ENCODE results near the gene RSRC1. TPM values are rescaled to one million over a fixed set of nuclear protein-coding genes. Genes with fewer than 3 reads are reported as not detected.

The RSRC1 gene
- total RNA-seq, 1 donor from 2014 or later = 38.9 TPM

DNA sequence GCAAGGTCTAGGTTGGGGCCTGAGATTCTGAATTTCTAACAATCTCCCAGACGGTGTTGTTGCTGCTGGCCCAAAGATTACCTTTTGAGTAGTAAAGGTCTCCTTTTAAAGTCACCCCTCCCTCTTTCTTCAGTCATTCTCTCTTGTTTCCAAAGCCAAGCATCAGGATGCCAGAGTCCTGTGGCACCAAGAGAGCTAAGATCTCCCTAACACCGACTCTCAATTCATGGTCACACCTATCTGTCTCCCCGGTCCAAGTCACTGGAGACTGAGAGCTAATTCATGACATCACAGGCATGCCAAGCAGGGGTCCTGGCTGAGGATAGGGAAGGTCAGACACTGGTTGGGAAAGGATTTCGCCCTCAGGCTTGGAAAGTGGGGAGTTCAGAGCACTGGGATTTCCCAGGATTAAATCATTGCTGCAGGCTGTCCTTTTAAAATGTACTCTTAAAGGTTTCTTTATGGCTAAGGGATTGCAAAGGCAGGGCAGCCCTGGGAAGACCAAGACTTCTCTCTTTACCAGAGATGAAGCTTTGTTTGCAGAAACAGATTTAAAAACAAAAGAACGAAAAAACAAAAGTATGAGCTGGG, 11.0 kb upstream of the RSRC1 start:
- intact Hi-C loops (cut with micrococcal nuclease) = loop anchor here (1.0 to 5.0 kb wide), 4 partner anchors 11 to 922 kb away; partner anchors contain the start of genes GFM1, MLF1 and RSRC1

DNA sequence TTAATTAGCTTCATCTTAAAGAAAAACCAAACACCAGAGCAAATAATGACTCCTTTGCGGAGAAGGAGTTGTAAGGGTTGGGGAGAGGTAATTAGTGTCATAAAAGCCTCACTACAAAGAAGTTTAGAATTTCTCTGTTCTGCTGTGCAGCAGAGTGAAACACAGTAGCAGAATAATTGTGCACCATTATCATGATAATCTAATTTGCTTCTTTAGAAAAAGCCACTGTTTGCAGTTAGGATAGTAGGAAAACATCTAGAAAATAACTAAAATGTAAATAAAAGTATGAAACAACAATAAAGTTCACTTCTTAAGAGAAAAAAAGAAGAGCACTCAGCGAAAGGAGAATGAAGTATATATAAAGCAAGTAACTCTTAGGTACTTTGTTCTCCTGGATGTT, 9.2 kb upstream of the RSRC1 start:
- intact Hi-C loops (cut with micrococcal nuclease) = loop anchor here (10.0 kb wide), 1 partner anchor 434 kb away; no protein-coding TSS in a partner anchor

DNA sequence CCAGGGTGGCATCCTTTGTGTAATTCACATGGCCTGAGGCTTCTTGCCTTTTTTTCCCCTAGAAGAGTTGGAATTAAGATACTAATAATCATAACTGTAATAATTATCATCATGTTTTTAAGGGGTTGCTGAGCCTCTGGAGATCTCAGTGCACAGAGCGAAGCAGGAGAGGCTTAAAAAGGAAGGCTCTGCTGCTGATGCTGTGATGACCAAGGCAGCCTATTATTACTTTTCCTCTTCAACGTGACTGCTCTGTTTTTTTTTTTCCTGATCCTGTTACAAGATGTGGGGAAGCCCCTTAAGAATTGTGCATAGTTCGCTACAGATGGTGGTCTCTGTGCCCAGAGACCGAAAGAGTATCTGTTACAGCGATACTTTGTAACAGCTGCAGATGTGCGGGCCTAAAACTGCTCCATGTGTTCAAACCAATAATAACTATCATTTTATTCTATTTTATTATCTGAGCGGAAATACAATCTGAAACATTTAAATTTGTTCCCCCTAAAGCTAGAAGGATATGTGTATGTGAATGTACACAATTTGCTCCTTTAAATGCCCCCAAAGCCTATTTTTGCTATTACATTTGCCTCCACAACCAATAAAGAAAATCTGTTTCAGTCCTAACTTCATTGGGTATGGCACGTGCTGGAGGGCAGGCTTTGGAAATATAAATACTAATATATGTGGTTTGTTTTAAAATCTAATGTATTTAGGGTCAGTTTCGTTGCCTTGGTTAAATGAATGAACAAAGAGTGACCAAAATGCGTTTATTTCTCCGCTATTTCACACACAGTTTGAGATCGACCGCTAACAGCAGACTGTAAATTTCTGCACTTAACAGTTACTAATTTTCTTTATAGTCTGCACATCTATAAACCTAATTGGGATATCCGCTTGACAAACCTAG, 8.3 kb upstream of the RSRC1 start:
- intact Hi-C loops (cut with micrococcal nuclease) = loop anchor here (10.0 kb wide), 1 partner anchor 433 kb away; no protein-coding TSS in a partner anchor

DNA sequence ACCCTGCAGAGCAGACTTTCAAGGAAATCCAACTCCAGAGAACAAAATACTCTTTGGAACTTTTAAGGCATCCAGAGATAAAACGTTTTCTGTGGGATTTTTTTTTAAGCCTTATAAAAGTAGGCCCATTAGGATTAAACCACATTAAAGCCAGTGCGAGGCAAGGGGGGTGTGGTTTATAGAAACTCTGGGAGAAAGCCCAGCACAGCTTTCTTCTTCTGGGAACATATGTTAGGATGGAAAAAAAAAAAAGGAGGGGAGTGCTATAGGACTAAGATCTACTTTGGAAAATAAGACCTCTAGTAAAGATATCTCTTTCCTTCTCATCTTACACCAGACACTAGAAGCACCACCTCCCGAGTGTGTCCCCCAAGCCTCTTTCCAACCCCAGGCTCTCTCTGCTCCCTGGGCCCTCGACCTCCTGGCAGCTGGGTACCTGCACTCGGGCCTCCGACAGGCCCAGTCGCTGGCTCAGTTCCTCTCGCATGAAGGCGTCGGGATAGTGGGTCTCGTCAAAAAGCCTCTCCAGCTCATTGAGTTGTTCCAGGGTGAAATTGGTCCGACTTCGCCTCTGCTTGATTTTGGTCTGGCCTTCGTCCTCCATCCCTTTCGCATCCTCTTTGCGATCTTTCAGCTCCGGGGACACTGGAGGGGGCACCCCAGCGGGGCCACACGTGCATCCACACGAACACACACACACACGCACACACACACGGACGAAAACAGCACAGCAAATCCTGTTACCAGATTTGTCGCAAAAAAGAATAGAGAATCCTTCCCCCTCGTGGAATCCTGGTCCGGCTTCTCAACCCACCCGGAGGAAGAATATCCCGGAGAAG, 7.4 kb upstream of the RSRC1 start:
- intact Hi-C loops (cut with micrococcal nuclease) = loop anchor here (10.0 kb wide), 1 partner anchor 432 kb away; no protein-coding TSS in a partner anchor

DNA sequence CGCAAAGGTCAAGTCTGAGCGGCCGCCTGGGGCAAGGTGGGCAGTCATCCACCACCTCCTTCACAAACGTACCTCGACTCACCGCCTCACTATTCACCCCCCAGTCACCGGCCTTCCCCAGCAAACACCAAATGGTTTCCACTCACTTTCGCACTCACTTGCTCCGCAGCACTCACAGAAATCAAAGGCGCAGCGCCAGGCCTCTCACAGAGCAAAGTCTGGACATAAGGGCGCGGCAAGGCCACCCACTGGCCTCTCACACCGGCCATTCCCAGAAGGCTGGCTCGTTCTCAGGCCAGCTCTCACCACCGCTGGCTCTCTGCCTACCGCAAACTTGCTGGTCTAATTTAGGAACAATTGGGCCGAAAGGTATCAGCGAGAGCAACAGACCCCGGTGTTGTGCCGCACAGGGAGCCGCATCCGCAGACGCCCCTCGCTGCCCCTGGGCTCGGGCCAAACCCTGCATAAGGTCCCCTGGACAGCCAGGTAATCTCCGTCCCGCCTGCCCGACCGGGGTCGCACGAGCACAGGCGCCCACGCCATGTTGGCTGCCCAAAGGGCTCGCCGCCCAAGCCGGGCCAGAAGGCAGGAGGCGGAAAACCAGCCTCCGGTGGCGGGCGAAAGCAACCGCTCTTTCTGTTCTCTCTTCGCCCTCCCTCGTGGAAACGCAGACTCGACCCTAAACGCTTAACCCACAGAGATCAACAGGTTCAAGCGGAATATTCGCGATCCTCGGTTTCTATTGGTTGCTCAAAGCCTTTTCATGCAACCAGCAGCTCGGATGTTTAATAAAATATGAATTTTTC, 6.6 kb upstream of the RSRC1 start:
- intact Hi-C loops (cut with micrococcal nuclease) = loop anchor here (10.0 kb wide), 1 partner anchor 432 kb away; no protein-coding TSS in a partner anchor

DNA sequence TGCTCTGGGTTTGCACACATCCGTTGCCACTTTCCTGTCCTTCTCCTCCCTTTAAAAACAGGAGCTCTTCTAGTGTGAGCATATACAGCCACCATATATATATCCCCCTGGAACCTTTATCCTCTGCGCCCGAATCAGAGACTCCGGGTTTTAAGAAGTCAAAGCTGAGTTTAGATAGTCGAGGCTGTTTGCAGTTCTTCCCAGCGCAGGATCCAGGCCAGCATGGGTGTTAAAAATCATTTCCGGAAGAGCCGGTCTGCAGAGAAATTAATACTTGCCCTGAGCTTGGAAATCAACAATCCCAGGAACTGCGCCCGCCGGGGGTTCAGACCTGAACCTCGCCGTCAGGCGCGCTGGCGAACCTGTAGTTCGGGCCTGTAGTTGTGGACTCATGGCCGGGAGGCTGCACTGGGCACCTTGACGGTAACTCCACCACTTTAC, 6.0 kb upstream of the RSRC1 start:
- intact Hi-C loops (cut with micrococcal nuclease) = loop anchor here (10.0 kb wide), 1 partner anchor 431 kb away; no protein-coding TSS in a partner anchor

DNA sequence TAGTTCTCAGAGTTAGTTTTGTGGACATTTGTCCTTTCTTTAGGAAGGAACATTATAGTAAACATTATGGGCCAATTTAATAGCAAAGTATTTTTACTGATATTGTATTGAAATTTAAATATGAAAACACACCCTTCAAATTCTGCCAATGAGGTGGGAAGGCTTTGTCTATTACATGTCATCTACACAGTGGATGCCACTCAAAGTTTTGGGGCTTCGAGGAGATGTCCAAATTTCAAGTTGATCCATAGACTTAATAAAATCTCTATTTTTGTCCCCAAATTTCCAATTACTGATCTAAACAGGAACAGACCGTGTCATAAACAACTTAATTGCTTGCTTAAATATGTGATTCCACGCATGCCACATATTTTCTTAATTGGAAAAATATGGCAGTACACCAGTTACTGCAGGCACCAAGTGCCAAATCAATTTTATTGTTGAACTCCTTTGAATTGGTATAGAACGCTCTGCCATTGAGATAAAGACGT, 5.4 kb upstream of the RSRC1 start:
- intact Hi-C loops (cut with micrococcal nuclease) = loop anchor here (10.0 kb wide), 1 partner anchor 430 kb away; no protein-coding TSS in a partner anchor

DNA sequence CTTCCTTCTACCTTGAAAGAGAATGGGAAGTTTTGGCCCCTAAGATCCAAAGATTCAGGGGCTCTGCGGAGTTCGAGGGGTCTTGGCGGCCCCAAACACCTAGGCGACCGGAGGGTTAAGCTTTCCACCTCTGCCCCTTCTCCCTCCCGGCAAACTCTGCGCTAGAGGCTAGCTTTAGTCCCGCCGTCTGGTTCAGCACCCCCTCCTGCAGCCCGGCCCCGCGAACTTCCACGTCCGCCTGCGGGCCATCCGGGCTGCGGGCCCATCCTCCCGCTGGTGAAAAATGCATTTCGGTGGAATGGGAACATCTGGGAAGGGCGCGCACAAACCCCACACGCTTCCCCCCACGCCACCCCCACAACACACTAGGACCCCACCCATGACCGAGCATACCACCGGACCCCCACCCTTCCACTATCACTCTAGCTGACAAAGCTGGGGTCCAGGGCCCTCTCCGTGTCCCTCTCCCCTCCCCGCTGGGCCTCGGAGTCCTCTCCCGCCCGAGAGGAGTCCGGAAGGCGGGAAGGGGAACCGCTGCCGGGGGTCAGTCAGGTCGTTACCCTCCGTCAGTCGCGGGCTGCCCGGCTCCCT, 4.7 kb upstream of the RSRC1 start:
- intact Hi-C loops (cut with micrococcal nuclease) = loop anchor here (5.0 to 10.0 kb wide), 2 partner anchors 327 to 430 kb away; no protein-coding TSS in a partner anchor

DNA sequence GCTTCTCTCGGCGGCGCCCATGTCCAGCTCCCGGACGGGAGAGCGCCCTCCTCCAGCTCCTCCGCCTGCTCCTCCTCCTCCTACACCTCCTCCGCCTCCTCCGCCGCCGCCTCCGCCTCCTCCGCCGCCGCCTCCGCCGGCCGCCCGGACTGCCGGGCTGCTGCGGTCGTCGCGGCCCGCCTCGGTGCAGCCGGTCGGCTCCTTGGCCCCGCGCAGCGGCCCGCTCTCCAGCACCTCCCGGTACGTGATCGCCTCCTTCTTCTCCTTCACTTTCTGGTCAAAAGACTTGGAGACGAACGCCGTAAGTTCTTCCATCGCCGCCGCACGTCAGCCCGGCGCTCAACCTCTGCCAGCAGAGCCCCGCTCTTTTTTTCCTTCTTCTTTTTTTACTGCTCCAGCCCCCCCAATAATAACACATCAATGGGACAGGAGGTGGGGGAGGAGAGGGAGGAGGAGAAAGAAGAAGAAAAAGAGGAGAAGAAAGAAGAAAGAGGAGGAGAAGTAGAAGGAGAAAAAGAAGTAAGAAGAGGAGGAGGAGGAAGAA, 4.1 kb upstream of the RSRC1 start:
- intact Hi-C loops (cut with micrococcal nuclease) = loop anchor here (1.0 to 10.0 kb wide), 3 partner anchors 9 to 429 kb away; no protein-coding TSS in a partner anchor

DNA sequence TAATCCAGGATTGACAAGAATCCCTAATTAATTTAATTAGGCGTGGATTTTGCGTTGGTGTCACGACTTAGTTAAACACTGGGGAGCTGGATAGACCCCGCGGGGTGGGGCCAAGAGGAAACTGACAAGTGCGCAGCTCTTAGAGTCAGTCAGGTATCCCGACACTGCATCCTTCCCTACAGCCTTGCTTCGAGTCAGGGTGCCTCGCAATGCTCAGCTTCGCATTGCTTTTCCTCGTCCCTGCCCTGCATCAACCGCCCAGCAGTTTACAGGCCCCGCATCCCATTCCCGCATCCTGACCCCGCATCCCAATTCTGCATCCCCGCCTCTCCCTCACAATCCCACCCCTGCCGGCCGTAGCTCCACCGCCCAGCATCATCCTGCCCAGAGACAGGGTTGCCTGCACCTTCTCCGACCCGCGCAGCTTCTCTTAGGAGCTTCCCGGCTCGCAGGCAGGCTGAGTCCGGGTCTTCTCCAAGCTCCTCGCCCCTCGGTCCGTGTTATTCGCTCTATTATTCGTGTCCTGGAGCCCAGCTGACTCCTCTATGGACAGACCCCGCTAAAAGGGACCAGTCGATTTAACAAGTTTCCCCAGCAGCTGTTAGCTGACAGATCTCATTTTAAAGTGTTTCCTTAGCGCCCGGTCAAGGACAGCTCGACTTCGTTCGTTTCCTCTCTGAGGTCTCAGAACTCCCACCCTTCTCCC, 3.0 kb upstream of the RSRC1 start:
- intact Hi-C loops (cut with micrococcal nuclease) = loop anchor here (1.0 to 10.0 kb wide), 3 partner anchors 11 to 428 kb away; no protein-coding TSS in a partner anchor

DNA sequence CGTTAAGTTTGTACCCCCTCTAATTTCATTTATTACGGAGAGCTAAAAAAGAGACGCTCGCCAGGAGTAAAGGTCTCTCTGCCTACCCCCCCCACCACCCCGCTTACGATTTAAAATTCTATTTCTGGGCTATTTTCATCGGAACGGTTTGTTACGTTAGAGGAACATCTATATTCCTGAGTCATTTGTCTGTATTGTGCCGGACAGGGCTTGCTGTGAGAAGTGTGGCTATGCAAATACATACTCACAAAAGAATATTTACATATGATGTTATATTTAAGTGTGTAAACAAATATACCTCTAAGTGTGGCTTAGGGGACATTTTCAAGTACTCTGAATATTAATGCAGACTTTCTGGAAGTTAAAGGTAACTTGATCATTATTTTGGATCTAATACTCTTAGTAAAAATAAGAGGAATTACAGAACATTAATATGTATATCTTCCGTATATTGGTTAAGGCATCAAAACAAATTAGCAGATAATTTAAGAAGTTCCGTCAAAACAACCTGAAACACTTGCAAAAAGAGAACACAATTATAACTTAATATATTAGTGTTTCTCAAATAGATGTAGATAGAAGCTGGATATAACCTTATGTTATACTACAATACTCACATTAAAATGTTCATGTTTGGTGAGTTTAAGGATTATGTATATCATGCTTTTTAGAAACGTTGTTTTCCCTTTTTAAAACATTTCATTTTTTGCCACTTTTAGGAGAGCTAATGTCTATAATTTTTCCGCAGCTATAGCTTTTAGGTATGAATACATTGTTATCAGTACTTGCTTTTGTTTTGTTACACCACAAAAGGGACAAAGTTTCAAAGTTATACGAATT, 2.1 kb upstream of the RSRC1 start:
- intact Hi-C loops (cut with micrococcal nuclease) = loop anchor here (5.0 to 10.0 kb wide), 2 partner anchors 324 to 427 kb away; no protein-coding TSS in a partner anchor

DNA sequence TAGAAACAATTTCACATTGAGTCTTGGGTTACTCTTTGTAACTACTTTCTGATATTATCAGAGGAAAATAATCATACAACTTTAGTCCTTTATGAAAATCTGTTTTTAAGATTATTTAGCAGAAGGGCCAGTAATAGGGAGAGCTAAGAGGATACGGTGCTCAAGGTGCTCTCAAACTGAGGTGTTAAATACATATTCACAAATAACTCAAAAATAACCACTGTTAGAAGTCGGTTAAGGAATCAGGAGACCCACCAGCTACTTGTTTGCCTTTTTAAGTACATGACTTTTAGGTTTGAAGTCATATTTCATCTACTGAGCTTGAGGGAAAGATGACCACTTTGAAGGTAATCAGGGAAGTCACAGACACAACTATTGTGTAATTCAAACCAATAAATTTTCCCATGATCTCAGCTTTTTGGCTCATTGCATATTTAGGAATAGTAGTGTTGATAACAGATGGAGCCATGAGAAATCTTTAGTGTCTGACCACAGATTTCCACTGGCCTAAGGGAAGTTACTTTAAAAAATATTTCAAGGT, 1.4 kb upstream of the RSRC1 start:
- intact Hi-C loops (cut with micrococcal nuclease) = loop anchor here (5.0 to 10.0 kb wide), 2 partner anchors 324 to 426 kb away; no protein-coding TSS in a partner anchor

DNA sequence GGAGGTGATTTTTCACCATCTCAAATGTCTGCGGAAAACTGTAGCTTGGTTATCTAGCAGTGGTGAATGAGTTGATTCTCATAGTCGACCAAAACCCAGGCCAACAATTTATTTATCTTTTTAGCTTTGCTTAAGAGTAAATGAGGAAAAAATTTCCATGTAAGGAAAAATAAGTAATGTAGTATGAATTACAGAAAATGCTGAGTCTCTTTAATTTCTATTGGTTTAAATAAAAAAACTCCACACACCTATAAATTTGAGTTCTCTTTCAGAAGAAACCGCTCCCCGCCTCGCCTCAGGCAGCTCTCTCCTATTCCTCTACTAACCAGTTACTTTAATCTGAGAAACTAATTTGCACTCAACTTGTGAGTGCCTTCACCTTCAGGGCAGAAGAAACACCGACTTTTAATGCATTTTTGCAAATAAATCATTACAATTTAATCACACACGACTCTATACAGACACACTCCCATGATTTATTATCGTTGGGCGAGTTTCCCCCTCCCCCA, 540 bp upstream of the RSRC1 start:
- intact Hi-C loops (cut with micrococcal nuclease) = loop anchor here (5.0 to 10.0 kb wide), 2 partner anchors 323 to 425 kb away; no protein-coding TSS in a partner anchor

DNA sequence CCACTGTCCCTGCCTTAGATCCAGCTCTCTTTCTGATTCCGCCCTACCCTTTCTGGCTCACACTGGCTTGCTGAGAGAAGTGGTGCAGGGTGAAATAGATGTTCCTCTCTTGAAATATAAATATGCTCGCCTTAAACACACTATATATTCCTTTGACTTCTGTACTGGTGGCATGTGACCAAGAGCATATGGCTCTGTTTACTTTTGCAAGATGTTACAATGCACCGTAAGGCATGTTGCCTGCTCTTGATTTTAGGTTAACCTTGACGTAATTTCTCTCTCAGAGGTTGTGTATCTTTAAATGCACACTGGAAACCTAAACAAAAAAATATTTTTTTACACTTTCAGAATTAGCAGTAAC, 749 bp downstream of the RSRC1 start:
- intact Hi-C loops (cut with micrococcal nuclease) = loop anchor here (1.0 to 10.0 kb wide), 9 partner anchors 12 to 1628 kb away; partner anchors contain the start of genes GFM1, MFSD1 and MLF1

DNA sequence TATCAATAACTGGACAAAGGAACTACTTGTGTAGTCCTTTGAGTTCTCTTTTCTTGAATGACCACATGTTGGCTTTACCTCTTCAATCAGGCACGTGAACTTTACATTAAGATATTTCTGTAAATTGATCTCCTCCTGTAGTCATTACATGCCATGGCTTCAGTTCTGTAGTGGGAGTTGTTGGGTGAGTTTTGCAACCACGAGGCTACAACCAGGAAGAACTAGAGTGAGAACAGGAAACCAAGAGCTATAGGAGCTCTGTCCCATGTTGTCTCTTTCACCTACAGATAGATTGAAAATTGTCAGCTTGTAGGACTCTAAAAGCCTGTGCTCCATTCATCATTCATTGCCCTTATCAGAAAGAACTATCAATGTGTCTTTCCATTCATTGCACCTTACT, 2.0 kb downstream of the RSRC1 start:
- intact Hi-C loops (cut with micrococcal nuclease) = loop anchor here (2.0 to 10.0 kb wide), 7 partner anchors 201 to 1630 kb away; partner anchors contain the start of genes GFM1, MFSD1 and MLF1

DNA sequence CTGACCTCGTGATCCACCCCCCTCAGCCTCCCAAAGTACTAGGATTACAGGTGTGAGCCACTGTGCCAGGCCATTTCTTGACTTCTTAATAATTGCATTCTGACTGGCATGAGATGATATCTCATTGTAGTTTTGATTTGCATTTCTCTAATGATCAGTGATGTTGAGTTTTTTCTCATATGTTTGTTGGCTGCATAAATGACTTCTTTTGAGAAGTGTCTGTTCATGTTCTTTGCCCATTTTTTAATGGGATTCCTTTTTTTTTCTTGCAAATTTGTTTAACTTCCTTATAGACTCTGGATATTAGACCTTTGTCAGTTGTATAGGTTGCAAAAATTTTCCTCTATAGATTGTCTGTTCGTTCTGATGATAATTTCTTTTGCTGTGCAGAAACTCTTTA, 3.7 kb downstream of the RSRC1 start:
- intact Hi-C loops (cut with micrococcal nuclease) = loop anchor here (5.0 to 10.0 kb wide), 6 partner anchors 459 to 1631 kb away; partner anchors contain the start of genes GFM1, MFSD1 and MLF1

DNA sequence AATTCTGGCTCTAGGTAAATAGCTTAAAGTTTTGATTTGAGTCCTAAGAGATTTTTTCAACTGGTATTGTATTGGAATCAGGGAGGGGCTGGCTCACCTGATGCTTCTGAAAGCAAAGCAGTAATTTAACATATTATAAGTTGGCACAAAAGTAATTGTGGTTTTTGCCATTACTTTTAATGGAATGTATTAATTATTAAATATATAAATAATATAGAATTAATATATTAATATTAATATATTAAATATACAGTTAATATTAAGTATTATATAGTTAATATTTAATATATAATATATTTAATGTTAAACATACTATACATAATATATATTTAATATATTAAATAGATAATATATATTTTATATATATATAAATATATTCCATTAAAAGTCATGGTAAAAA, 10.4 kb downstream of the RSRC1 start:
- intact Hi-C loops (cut with micrococcal nuclease) = no loop called here

Measured in T-helper 1 cell treated with Interleukin-12 subunit alpha and Interleukin-12 subunit beta and Interleukin-4 antibody, amounts not matched to agents 30 ng/mL and 1 ng/mL, for 36 hours (primary cell).